GM19467 (cell line): ENCODE data around the gene ERC1.
A peak's percentile ranks its signal among the peaks of the same experiment; 100 is the strongest.

Experiments used
- ATAC-seq: cut with Tn5 transposase; IDR thresholded peaks from one replicate; pipeline ENCODE4 v1.9.1; 2021; ENCODE audit warnings: mild to moderate bottlenecking, moderate library complexity; ENCODE audit not compliant: unreplicated experiment

ERC1 gene

DNA sequence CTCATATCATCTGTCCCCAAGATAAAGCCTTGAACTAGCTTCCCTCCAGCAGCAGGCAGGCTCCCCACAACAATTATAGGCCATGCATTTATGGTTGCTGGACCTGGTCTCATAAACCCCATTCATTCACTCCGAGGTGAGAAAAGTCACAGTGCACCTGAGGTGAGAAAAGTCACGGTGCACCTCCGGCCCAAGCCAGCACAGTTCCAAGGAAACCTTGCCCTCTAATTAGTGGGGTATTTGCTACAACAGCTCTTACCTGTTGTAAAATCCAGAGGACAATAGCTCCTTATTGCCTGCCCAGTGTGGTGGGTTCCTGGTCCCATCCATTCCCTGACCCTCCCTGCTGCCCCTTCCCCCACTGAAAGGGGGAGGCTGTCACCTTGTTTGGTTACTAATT is 537.8 kb downstream of the ERC1 start:
- ATAC-seq: no peak

DNA sequence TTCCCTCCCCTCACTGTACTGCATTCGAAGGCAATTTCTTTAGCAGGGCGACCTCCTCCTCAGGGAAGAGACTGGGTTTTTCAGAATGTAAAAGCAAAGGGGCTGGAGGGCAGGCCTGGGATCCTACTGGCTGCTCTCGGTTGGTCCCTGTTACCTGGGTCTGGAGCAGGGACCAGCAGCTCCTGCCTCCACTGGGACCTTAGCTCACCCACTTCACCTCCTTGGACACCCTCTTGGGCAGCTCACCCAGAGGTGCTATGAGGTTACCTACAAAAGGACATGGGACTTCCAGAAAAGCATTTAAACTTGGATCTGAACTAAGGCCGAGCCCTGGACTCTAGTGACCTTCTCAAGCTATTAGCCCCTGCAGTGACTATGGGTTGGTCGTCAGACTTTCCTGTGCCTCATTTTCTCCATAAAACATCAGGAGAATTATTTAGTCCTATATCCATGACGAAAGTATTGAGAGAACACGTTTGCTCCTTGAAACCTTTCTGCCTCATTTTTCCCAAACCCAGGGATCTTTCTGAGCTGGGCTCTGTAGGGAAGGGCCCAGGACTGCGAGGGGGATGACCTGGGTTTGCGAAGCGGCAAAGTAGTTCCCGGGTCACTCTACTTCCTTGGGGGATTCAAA is 538.3 kb downstream of the ERC1 start:
- no peak for ATAC-seq

DNA sequence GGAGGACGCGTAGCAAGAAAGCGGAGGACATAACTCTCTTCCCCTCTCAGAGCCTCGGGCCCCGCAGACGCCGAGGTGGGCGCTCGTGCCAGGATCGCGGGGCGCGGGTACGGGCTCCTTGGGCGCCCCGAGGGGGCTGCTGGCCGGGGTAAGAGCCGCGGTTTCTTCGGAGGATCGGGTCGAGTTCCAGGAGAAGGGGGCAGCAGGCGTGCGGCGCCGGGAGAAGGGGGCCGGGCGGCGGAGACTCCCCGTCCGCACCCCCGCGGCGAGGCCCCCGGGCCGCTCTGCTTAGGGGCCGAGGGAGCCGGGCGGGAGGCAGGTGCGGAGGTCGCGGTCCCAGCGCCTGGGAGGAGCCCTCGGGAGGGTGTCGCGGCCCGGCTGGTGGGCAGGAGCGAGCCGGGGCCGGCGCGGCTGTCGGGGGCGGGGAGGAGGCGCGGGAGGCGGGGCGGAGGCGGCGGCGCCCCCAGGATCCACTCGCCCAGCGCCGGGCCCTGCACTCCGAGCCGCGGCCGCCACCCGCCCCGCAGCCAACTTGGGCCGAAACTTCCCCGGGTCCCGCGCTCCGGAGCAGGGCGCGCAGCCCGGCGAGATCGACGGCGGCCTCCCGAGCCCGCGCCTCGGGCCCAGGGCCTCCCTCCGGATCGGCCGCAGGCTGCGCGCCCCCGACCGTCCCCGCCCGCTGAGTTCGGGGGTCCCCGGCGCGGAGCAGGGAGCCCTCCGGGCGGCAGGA is 539.0 kb downstream of the ERC1 start:
- ATAC-seq: no peak

DNA sequence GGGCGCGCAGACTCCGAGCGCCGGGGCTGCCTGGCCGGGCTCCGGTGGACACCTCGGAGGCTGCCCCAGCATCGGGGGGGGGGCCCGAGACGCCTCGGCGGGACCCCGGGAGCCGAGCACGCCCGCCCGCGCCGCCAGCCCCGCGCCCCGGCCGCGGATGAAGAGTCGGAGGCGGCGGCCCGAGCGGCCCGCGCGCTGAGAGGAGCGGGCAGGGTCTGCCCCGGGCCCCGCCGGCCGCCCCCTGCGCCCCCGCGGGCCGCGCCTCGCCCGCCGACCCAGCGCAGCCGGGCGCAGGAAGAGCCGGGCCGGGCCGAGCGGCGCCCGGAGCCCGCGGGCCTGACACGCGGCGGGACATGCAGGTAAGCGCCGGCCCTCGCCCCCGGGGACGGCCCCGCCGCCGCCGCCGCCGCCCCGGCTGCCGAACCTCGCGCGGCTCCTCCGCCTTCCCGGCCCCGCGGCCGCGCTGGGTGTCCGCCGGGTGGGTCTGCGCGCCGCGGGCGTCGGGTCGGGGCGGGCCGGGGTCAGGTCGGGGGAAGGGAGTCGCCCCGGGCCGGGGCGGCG is 539.6 kb downstream of the ERC1 start:
- ATAC-seq: no peak

DNA sequence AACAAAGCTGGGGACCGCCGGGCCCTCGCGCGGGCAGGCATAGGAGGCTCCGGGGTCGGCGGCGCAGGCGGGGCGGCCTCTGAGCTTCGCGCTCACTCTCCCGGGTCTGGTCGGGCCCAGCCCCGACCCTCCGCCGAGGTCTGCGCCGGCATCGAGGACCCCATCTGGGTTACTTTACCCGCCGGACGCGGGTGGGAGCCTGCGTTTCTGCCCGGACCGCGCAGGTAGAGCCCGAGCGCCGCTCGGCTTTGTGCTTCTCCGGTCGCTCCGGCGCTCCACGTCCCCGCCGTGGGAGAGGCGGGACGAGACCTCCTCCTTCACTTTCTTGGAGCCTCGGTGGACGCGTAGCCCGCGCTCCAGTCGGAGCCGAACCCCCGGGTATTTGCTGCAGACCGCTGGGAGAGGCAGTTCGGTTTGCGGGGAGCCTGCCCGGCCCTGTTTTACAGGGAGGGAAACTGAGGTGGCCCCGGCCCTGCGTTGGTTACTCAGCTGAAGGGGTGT is 540.2 kb downstream of the ERC1 start:
- no peak for ATAC-seq

DNA sequence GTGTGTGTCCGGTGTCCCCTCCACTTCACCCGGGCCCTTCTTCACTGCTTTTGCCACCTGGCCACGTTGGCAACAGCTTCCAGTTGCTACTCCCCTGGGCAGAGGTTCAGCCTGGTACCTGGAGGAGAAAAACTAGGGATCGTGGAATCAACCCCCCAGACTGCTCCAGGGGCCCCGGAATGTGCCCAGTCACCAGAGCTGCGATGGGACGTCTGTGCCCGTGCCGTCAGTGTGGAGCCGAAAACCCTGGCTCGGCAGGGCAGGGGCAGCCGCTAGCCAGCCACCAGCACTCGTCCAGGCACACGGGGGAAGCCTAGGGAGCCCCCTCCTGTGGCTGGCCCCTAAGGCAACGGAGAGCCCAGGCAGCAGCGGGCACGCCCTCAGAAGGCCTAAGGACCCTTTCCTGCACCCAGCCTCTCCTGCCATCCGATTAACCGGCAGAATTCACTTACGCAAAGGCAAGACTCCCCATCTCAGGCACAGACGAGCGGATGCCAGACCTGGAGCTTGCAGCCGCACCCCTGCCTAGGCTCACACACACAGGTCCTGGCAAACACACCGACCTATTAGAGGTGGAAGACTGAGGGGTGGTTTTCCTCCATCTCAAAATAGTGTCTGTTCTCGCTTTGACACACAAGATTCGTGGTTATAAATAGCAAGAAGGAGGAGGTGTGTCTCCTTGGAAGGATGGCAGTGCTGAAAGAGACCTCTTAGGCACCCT is 540.8 kb downstream of the ERC1 start:
- no peak for ATAC-seq

DNA sequence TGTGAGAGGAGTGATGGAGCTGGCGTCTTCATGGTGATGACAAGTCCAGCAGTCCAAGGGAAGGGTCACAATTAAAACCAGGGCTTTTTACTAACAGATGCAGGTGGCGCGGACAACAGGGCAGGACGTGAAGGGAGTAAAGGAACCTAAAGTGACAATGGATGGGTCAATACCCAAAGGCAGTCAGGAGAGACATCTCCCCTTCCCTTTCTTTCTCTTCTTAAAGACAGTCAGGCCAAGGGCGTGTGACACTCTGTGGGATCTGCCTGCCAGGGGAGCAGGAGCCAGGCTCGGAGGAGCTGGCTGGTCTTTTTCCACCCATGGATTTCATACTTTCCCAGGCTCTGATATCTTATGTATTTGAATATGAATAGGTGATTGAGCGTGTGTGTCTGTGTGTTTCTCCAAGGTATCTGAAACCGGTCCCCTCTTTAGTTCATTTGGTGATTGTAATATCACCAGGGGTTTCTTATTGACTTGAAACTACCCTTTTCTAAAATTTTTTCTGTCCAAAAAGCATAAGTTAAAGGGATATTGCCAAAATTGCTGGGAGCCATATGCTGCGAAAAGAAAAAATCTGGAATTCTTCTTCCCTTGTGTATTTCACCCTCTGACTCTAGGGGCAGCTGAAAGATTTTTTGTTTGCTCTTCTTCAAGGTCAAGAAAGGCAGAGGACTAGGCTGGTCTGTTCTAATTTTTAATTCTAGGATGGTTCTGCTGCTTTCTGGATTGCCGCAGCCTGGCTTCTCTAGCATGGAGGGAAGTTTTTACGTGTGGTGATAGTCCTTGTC is 541.5 kb downstream of the ERC1 start:
- ATAC-seq: no peak

DNA sequence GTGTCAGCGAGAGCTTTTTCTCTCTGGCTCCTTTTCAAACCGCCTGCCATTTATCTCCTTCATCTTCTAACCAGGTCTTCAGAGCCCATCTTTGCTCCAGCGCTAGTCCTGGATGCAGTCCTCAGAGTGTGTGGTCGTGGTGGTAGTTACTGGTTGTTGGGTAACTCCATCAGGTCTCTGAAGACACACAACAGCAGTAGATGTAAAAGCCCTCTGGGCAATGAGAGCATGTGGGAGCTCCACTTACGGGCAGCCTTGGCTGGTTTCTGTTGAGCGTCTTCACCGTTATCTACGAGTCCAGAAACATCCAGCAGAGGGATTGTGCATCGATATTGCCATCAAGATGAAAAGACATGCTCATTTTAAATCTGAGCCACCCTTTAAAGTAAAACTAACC is 542.2 kb downstream of the ERC1 start:
- peak; percentile 10 for ATAC-seq

DNA sequence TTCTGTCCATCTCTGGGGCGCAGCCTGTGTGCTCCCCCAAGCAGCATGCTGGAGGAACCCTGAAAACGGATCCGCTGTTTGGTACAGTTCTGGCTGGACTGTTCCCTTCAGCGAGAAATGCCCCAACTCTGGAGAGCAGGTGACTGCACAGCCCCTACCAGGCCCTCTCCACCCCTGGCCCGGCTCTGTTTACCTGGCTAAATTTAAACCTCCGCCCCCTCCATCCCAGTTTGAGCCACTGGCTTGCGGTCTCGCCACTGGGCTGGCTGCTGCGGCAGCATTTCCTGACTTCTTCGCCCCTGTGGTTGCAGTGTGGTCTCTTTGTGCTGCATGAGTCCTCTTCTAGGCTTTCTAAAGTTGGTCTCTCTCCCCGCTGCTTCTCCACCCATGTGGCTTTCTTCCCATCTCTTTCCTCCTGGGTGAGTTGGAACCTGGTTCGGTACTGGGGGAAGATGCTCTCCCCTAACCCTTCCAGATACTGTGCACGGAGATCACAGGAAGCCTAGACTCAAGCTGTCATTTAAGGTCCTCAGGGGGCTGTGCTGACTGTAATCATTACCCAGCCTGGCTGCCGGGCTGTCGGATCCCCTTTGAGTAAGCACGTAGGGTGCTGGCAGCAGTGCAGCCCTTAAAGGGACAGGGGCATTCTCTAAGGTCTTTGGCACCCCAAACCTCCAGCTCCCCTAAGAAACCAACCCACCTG is 542.7 kb downstream of the ERC1 start:
- ATAC-seq: peak; percentile 47

DNA sequence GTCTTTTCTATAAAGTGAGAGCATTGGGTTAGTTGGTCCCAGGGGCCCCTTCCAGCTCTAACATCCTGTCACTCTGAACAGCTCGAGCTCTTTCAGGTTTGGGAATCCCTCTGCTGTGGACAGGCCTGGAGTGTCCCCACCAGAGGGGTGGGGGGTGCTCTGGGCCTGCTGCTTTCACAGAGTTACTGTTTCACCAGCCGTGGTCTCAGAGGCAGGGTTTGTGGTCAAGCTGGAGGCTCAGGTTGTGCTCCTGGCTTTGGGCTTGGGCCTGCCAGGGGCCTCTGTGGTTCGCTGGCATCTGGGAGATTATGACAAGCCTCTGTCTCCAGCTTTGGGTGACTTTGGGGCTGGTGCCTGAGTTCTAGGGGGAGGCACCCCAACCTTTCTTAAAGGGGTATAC is 543.7 kb downstream of the ERC1 start:
- ATAC-seq: no peak

DNA sequence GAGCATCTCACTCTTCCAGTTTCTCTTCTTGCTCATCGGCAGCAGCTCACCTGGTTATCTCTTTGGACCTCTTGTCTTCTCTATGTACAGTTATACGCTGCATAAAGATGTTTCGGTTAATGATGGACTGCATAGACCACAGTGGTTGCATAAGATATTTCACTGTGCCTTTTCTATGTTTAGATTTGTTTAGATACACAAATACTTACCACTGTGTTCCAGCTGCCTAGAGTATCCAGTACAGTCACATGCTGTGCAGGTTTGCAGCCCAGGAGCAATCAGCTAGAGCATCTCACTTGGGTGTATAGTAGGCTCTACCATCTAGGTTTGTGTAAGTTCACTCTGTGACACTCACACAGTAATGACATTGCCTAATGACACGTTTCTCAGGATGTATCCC is 545.8 kb downstream of the ERC1 start:
- ATAC-seq: no peak

DNA sequence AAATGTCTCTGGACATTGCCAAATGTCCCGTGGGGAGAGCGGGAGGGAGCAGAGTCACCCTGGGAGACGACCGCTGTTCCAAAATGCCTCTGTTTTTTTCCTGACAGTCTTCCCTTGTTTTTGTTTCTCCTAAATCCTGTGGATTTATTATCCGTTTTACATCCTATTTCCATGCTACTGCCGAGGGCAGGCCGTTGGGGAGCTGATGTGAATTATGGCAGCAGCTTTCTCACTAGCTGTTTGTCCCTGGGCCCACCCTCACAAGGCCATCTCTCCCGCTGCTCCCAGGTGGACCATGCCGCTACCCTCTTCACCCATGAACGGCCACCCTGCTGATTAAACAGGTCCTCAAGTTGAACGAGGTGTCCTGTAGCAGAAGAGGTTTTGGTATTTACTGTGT is 548.1 kb downstream of the ERC1 start:
- no peak for ATAC-seq

DNA sequence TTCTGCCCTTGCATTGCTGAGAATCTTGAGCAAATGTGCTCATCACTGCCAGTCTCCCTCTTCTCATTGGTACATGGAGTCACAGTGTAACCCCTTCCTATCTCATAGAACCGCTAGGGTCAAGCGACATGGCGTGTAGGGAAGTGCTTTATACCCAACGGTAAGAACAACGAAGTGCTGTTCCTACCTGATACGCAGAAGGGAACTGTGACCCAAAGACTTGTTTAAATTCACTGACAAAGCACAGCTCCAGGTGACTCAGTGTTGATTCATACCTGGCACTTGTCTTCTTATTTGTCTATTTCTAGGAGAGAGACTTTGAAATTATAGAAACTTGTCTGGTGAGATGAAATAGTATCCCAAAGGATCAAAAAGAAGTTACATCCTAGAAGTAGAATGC is 549.7 kb downstream of the ERC1 start:
- ATAC-seq: no peak

DNA sequence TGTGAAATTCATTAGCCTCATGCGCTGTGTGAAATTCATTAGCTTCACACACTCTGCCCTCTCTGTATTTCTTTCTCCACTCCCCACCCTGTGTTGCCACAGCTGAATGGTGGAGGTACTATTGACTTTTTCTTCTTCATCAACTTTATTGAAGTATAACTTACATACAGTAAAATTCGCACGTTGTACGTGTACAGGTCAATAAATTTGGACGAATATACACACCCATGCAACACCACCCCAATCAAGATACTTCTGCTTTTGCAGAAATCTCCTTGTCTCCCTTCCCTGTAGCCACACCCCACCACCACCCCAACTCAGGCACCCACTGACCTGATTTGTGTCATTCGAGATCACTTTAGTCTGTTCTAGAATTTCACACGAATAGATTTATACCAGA is 551.6 kb downstream of the ERC1 start:
- no peak for ATAC-seq

DNA sequence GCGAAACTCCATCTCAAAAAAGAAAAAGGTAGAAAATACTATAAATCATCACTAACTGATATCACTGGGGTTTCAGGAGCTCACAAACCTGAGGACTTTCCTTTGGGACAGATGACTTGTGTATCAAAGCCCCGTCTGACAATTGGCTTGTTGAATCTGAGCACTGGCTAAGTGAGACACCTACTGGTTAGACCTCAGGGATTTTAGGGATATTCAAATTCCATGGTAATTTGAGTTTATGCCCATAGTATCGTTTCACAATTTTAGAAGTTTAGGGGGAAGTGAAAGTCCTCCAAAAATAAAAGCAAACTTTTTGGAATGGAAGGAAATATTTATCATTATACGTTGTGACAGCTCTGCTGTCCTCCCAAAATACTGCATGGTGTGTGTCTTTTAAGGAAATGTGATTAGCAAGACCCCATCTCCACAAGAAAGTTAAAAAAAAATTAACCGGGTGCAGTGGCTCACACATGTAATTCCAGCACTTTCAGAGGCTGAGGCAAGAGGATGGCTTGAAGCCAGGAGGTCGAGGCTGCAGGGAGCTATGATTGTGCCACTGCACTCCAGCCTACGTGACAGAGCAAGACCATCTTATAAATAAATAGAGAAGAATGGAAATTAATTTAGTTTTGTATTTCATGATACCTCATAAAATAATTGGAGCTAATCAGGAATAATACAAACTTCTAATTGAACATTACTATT is 554.1 kb downstream of the ERC1 start:
- no peak for ATAC-seq
